Measurements from ENCODE around the gene ECHDC1. TPM values are rescaled to one million over a fixed set of nuclear protein-coding genes. Genes with fewer than 3 reads are reported as not detected.
A peak's percentile ranks its signal among the peaks of the same experiment; 100 is the strongest.
"Not testable (repeated sequence)": the region's sequence is repeated elsewhere in the genome, so short reads cannot be mapped to it uniquely, and the experiment has no call there.

The ECHDC1 gene
- 10 to 100 TPM; 21.2 to 39.2 (median 34.1) TPM for total RNA-seq
- total RNA-seq (2013), result 50.2 TPM
- total RNA-seq, result 23.4 to 147 (median 51.3) reads per million in 29 experiments

GRCh38 chr6:127342946-127343808 is at the start of gene ECHDC1:
ECHDC1 (minus strand) TSS chr6:127343609; CDS start chr6:127331028, 12,581 bp downstream.
- peaks cover 2 to 13% (median 13%) of the 10 kb centered on the region in 3 donors for H3K4me1 Mint-ChIP-seq
- peak; percentile 85 to 92 (median 88) for ATAC-seq (replicated peaks in 1 of 4)
- no peaks in the 10 kb centered on the region for H3K9me3 Mint-ChIP-seq
- H3K9me3 ChIP-seq, result no peaks in the 10 kb centered on the region
- ChIA-PET POLR2A (interaction anchor here in 1 of 2 donors (0.6 kb wide), 1 partner anchor 362 kb away, joined by 3 read pairs; no protein-coding TSS in a partner anchor), CTCF (interaction anchor here (0.5 to 1.3 kb wide), 5 partner anchors 10 to 174 kb away, joined by 3 to 5 read pairs (median 3); no protein-coding TSS in a partner anchor)
- H3K27ac ChIP-seq (ENCODE audit: low read length), result peak within 1 kb of the TSS; percentile 80
- no peak within 1 kb of the TSS for H3K4me3 Mint-ChIP-seq
- no peaks in the 10 kb centered on the region for H3K27me3 ChIP-seq (replicated peaks in 1 of 2; ENCODE audit: control insufficient read depth in 2 of 2, extremely low read depth in 1 of 2, insufficient read depth in 2 of 2, low read length in 1 of 2)
- peak; percentile 49 to 78 (median 66) for DNase-seq
- H3K27ac Mint-ChIP-seq, result no peak within 1 kb of the TSS
- no peaks in the 10 kb centered on the region for H3K36me3 Mint-ChIP-seq
- peaks cover 21% of the 10 kb centered on the region in 2 experiments for H3K4me1 ChIP-seq (ENCODE audit: control insufficient read depth in 1 of 2, extremely low read depth in 1 of 2, insufficient read depth in 2 of 2, low read length in 2 of 2)
- H3K4me3 ChIP-seq (ENCODE audit: control insufficient read depth in 1 of 2, extremely low read depth in 1 of 2, low read length in 1 of 2), result peak within 1 kb of the TSS; percentile 90 to 100
- no peaks in the 10 kb centered on the region for H3K36me3 ChIP-seq (ENCODE audit: control insufficient read depth in 2 of 2, extremely low read depth in 1 of 2, insufficient read depth in 1 of 2, low read length in 1 of 2)
- H3K27me3 Mint-ChIP-seq, result no peaks in the 10 kb centered on the region
- WGBS (ENCODE audit: insufficient coverage), result under 1% methylated on average over 69 of the region's 75 CpGs

- Mint-ChIP-seq H3K9me3 (no peaks in the 10 kb centered on the region), H3K27me3 (peaks cover 0 to 3% of the 10 kb centered on the region in 2 donors), H3K27ac (no peak overlapping the region), H3K4me1 (no peaks in the 10 kb centered on the region), H3K4me3 (no peak overlapping the region), H3K36me3 (no peaks in the 10 kb centered on the region)
- POLR2A ChIA-PET, result no interaction called here
- H3K9me3 ChIP-seq, result no peaks in the 10 kb centered on the region
- ATAC-seq (replicated peaks in 1 of 4), result no peak
- DNase-seq, result no peak
- no CpG with 5 or more reads among the region's 1 CpG for WGBS (ENCODE audit: insufficient coverage)
- no peak overlapping the region for H3K27ac ChIP-seq (ENCODE audit: low read length)
- no peaks in the 10 kb centered on the region for H3K4me1 ChIP-seq (ENCODE audit: control insufficient read depth in 1 of 2, extremely low read depth in 1 of 2, insufficient read depth in 2 of 2, low read length in 2 of 2)
- no peaks in the 10 kb centered on the region for H3K27me3 ChIP-seq (replicated peaks in 1 of 2; ENCODE audit: control insufficient read depth in 2 of 2, extremely low read depth in 1 of 2, insufficient read depth in 2 of 2, low read length in 1 of 2)
- H3K36me3 ChIP-seq (ENCODE audit: control insufficient read depth in 2 of 2, extremely low read depth in 1 of 2, insufficient read depth in 1 of 2, low read length in 1 of 2), result no peaks in the 10 kb centered on the region
- H3K4me3 ChIP-seq (ENCODE audit: control insufficient read depth in 1 of 2, extremely low read depth in 1 of 2, low read length in 1 of 2), result no peak overlapping the region
- CTCF ChIA-PET, result no interaction called here
These were observed 48.9 kb upstream of the ECHDC1 start for GRCh38 chr6:127392301-127392700.

GRCh38 chr6:127391094-127391953 is 47.9 kb upstream of the ECHDC1 start:
- no peaks in the 10 kb centered on the region for H3K9me3 Mint-ChIP-seq
- ATAC-seq (replicated peaks in 1 of 4), result no peak
- no peak overlapping the region for H3K27ac Mint-ChIP-seq
- ChIA-PET CTCF (interaction anchor here in 1 of 2 donors (0.6 kb wide), 1 partner anchor 1477 kb away, joined by 3 read pairs; no protein-coding TSS in a partner anchor), POLR2A (no interaction called here)
- H3K9me3 ChIP-seq, result no peaks in the 10 kb centered on the region
- no peak overlapping the region for H3K4me3 Mint-ChIP-seq
- no peak for DNase-seq
- no peaks in the 10 kb centered on the region for H3K4me1 ChIP-seq (ENCODE audit: control insufficient read depth in 1 of 2, extremely low read depth in 1 of 2, insufficient read depth in 2 of 2, low read length in 2 of 2)
- no peaks in the 10 kb centered on the region for H3K27me3 ChIP-seq (replicated peaks in 1 of 2; ENCODE audit: control insufficient read depth in 2 of 2, extremely low read depth in 1 of 2, insufficient read depth in 2 of 2, low read length in 1 of 2)
- WGBS (ENCODE audit: insufficient coverage), result 90% methylated on average over 2 of the region's 5 CpGs
- H3K4me3 ChIP-seq (ENCODE audit: control insufficient read depth in 1 of 2, extremely low read depth in 1 of 2, low read length in 1 of 2), result no peak overlapping the region
- no peaks in the 10 kb centered on the region for H3K4me1 Mint-ChIP-seq
- peaks cover 0 to 3% of the 10 kb centered on the region in 2 donors for H3K27me3 Mint-ChIP-seq
- no peaks in the 10 kb centered on the region for H3K36me3 Mint-ChIP-seq
- no peak overlapping the region for H3K27ac ChIP-seq (ENCODE audit: low read length)
- no peaks in the 10 kb centered on the region for H3K36me3 ChIP-seq (ENCODE audit: control insufficient read depth in 2 of 2, extremely low read depth in 1 of 2, insufficient read depth in 1 of 2, low read length in 1 of 2)

DNA sequence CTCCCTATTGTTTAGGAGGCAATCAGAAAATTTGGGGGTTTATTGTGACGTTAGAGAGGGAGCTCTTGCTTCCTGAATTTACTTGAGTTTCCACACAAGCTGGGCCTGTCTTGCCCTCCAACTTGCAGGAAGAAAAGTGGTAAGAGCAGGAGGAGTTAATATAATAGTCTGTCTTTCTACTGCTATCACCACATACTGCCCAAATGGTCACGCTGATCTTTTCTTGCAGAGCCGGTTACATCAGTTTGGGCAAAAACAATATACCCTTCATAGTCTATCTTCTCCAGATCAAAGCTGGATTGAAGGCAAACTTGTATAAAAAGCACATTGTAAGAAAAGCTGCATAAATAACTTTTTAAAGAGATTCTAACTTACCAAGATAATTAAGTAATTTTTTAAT is 46.3 kb upstream of the ECHDC1 start:
- Histone ChIP-seq H3K4me1 (ENCODE audit: control insufficient read depth in 1 of 2, extremely low read depth in 1 of 2, insufficient read depth in 2 of 2, low read length in 2 of 2) (no peaks in the 10 kb centered on the region), H3K9me3 (no peaks in the 10 kb centered on the region), H3K27ac (ENCODE audit: low read length) (no peak overlapping the region), H3K27me3 (replicated peaks in 1 of 2; ENCODE audit: control insufficient read depth in 2 of 2, extremely low read depth in 1 of 2, insufficient read depth in 2 of 2, low read length in 1 of 2) (no peaks in the 10 kb centered on the region), H3K4me3 (ENCODE audit: control insufficient read depth in 1 of 2, extremely low read depth in 1 of 2, low read length in 1 of 2) (no peak overlapping the region), H3K36me3 (ENCODE audit: control insufficient read depth in 2 of 2, extremely low read depth in 1 of 2, insufficient read depth in 1 of 2, low read length in 1 of 2) (no peaks in the 10 kb centered on the region)
- Mint-ChIP-seq H3K4me1 (no peaks in the 10 kb centered on the region), H3K36me3 (no peaks in the 10 kb centered on the region), H3K27ac (no peak overlapping the region), H3K4me3 (no peak overlapping the region), H3K27me3 (peaks cover 0 to 3% of the 10 kb centered on the region in 2 donors), H3K9me3 (no peaks in the 10 kb centered on the region)
- DNase-seq (no peak), ATAC-seq (replicated peaks in 1 of 4) (no peak)
- CTCF ChIA-PET, result no interaction called here
- no CpG with 5 or more reads among the region's 3 CpGs for WGBS (ENCODE audit: insufficient coverage)
- POLR2A ChIA-PET, result interaction anchor here in 1 of 2 donors (0.5 kb wide), 1 partner anchor 259 kb away, joined by 3 read pairs; no protein-coding TSS in a partner anchor

- H3K4me3 Mint-ChIP-seq, result no peak overlapping the region
- H3K4me3 ChIP-seq (ENCODE audit: control insufficient read depth in 1 of 2, extremely low read depth in 1 of 2, low read length in 1 of 2), result no peak overlapping the region
- H3K27ac ChIP-seq (ENCODE audit: low read length), result no peak overlapping the region
- no peaks in the 10 kb centered on the region for H3K27me3 ChIP-seq (replicated peaks in 1 of 2; ENCODE audit: control insufficient read depth in 2 of 2, extremely low read depth in 1 of 2, insufficient read depth in 2 of 2, low read length in 1 of 2)
- no peak overlapping the region for H3K27ac Mint-ChIP-seq
- H3K9me3 ChIP-seq, result no peaks in the 10 kb centered on the region
- ATAC-seq (replicated peaks in 1 of 4) (no peak), DNase-seq (no peak)
- H3K27me3 Mint-ChIP-seq, result peaks cover 0 to 3% of the 10 kb centered on the region in 2 donors
- ChIA-PET POLR2A (no interaction called here), CTCF (interaction anchor here in 1 of 2 donors (0.6 kb wide), 1 partner anchor 119 kb away, joined by 4 read pairs; no protein-coding TSS in a partner anchor)
- no peaks in the 10 kb centered on the region for H3K36me3 Mint-ChIP-seq
- H3K36me3 ChIP-seq (ENCODE audit: control insufficient read depth in 2 of 2, extremely low read depth in 1 of 2, insufficient read depth in 1 of 2, low read length in 1 of 2), result no peaks in the 10 kb centered on the region
- no peaks in the 10 kb centered on the region for H3K4me1 Mint-ChIP-seq
- no peaks in the 10 kb centered on the region for H3K4me1 ChIP-seq (ENCODE audit: control insufficient read depth in 1 of 2, extremely low read depth in 1 of 2, insufficient read depth in 2 of 2, low read length in 2 of 2)
- no peaks in the 10 kb centered on the region for H3K9me3 Mint-ChIP-seq
- no CpG with 5 or more reads among the region's 3 CpGs for WGBS (ENCODE audit: insufficient coverage)
These were observed 42.4 kb upstream of the ECHDC1 start for GRCh38 chr6:127385668-127386430.

DNA sequence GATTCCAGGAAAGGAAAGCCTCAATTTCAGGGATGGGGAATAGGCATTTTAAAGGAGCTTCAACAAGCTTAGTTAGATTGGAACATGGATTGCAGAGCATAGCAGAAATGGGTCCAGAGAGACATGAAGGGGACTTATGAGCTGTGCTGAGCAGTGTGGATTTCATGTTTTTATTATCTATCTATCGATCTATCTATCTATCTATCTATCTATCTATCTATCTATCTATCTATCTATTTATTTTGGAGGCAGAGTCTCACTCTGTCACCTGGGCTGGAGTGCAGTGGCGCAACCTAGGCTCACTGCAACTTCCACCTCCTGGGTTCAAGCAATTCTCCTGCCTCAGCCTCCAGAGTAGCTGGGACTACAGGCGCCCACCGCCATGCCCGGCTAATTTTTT is 41.4 kb upstream of the ECHDC1 start:
- H3K4me1 ChIP-seq (ENCODE audit: control insufficient read depth in 1 of 2, extremely low read depth in 1 of 2, insufficient read depth in 2 of 2, low read length in 2 of 2); H3K27ac Mint-ChIP-seq; ATAC-seq (replicated peaks in 1 of 4); H3K4me3 Mint-ChIP-seq; H3K9me3 Mint-ChIP-seq; H3K4me1 Mint-ChIP-seq; POLR2A ChIA-PET; DNase-seq; H3K36me3 Mint-ChIP-seq; H3K27me3 Mint-ChIP-seq; H3K27me3 ChIP-seq (replicated peaks in 1 of 2; ENCODE audit: control insufficient read depth in 2 of 2, extremely low read depth in 1 of 2, insufficient read depth in 2 of 2, low read length in 1 of 2); CTCF ChIA-PET; H3K9me3 ChIP-seq; H3K27ac ChIP-seq (ENCODE audit: low read length); H3K36me3 ChIP-seq (ENCODE audit: control insufficient read depth in 2 of 2, extremely low read depth in 1 of 2, insufficient read depth in 1 of 2, low read length in 1 of 2); H3K4me3 ChIP-seq (ENCODE audit: control insufficient read depth in 1 of 2, extremely low read depth in 1 of 2, low read length in 1 of 2): not testable (repeated sequence)
- 98% methylated on average over 4 of the region's 5 CpGs for WGBS (ENCODE audit: insufficient coverage)

Measured in T-cell (primary cell).